Panc1 (cell line): ENCODE results near the gene PEX19.

Source experiments
- CTCF ChIP-seq: fragments of 450-650 bp; IDR thresholded peaks from 2 replicates; pipeline ENCODE4 v1.5.1; 2017; ENCODE audit warnings: mild to moderate bottlenecking
- POLR2AphosphoS5 ChIP-seq: IDR thresholded peaks from 2 replicates; pipeline ENCODE4 v1.6.1; 2012; ENCODE audit warnings: mild to moderate bottlenecking, low read depth, low read length, moderate library complexity
- REST ChIP-seq, 2 experiments: IDR thresholded peaks; 2 replicates each; pipeline ENCODE4 v1.6.1; 2011 to 2012; ENCODE audit warnings: low read depth in 2 of 2, control low read depth in 1 of 2, low read length in 1 of 2, mild to moderate bottlenecking in 1 of 2, moderate library complexity in 1 of 2; ENCODE audit not compliant: insufficient read depth in 1 of 2
- TCF7L2 ChIP-seq: IDR thresholded peaks from 2 replicates; pipeline ENCODE4 v1.6.1; 2011; ENCODE audit warnings: mild to moderate bottlenecking, low read depth, low read length, inconsistent platforms

GRCh38 chr1:160251687-160252526 is 33.0 kb downstream of the PEX19 start:
- TF ChIP-seq CTCF (peak; percentile 74), REST (IDR thresholded peaks at IDR 0.05; ENCODE audit: insufficient read depth in 1 of 2, low read depth in 2 of 2, low read length in 1 of 2) (no peak), POLR2AphosphoS5 (no peak), TCF7L2 (no peak)
